ENCODE measurements around the gene ELMO3. TPM values are rescaled to one million over a fixed set of nuclear protein-coding genes. Genes with fewer than 3 reads are reported as not detected.

ELMO3 gene
- total and polyA plus RNA-seq, 2 of the 13 experiments (the other 11 are each of a cell fraction or from before 2014, with no cell fraction given): 2.6 to 4.0 TPM

DNA sequence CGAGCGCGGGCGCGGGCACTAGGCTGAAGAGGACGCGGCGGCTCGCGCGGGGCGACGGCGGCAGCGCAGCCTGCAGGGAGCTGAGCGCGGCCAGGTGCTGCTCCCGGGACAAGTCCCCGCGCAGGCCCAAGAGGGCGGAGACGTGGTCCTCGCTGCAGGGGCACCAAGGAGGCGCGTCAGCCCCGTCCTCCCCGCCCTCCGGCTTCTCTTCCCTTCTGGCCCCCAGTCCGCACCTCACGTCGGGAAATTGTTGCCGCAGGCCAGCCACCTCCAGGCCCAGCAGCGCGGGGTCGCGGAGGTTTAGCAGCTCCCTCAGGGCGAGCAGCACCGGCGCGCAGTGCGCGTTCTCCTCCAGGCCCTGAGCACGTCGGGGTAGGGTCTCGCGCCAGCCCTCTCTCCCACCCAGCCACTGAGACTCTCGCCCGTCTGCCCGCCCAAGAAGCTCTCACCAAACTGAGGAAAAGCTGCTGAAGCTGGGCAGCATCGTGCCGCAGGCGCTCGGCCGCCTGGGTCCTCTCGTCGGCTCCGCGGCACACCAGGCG is 14.4 kb upstream of the ELMO3 start (continued):
- TF ChIP-seq, protein P1, sequence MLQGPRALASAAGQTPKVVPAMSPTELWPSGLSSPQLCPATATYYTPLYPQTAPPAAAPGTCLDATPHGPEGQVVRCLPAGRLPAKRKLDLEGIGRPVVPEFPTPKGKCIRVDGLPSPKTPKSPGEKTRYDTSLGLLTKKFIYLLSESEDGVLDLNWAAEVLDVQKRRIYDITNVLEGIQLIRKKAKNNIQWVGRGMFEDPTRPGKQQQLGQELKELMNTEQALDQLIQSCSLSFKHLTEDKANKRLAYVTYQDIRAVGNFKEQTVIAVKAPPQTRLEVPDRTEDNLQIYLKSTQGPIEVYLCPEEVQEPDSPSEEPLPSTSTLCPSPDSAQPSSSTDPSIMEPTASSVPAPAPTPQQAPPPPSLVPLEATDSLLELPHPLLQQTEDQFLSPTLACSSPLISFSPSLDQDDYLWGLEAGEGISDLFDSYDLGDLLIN (CRISPR knock-in tag; IDR thresholded peaks at IDR 0.05; ENCODE audit: borderline replicate concordance): no peak
- TF ChIP-seq JUND (CRISPR knock-in tag; IDR thresholded peaks at IDR 0.05) (no peak), TOPORS (CRISPR knock-in tag; IDR thresholded peaks at IDR 0.05) (0 out of 2 replicates have a peak, but pooled peaks have one; percentile 3), ZNF772 (CRISPR knock-in tag; IDR thresholded peaks at IDR 0.05) (no peak), KDM4B (CRISPR knock-in tag; IDR thresholded peaks at IDR 0.05) (no peak), SSRP1 (CRISPR knock-in tag; IDR thresholded peaks at IDR 0.05) (no peak), REPIN1 (CRISPR knock-in tag; IDR thresholded peaks at IDR 0.05; ENCODE audit: borderline replicate concordance, low read depth) (no peak), ZNF441 (CRISPR knock-in tag; IDR thresholded peaks at IDR 0.05; ENCODE audit: borderline replicate concordance) (no peak), ZNF329 (CRISPR knock-in tag; IDR thresholded peaks at IDR 0.05; ENCODE audit: low read depth) (no peak), ARNT (IDR thresholded peaks at IDR 0.05) (no peak), HES4 (CRISPR knock-in tag; IDR thresholded peaks at IDR 0.05; ENCODE audit: borderline replicate concordance) (peak; percentile 86; the same call in 1 of the 2 replicates), ZNF383 (CRISPR knock-in tag; IDR thresholded peaks at IDR 0.05; ENCODE audit: borderline replicate concordance) (no peak), ZNF746 (CRISPR knock-in tag; IDR thresholded peaks at IDR 0.05) (0 out of 2 replicates have a peak, but pooled peaks have one; percentile 2), SIX1 (CRISPR knock-in tag; IDR thresholded peaks at IDR 0.05; ENCODE audit: borderline replicate concordance) (no peak), IRF2 (CRISPR knock-in tag; IDR thresholded peaks at IDR 0.05) (no peak), ZNF619 (CRISPR knock-in tag; IDR thresholded peaks at IDR 0.05) (no peak), SRF (IDR thresholded peaks at IDR 0.05; ENCODE audit: low read depth, low read length) (no peak), THAP11 (CRISPR knock-in tag; IDR thresholded peaks at IDR 0.05) (no peak), KLF15 (CRISPR knock-in tag; IDR thresholded peaks at IDR 0.05; ENCODE audit: borderline replicate concordance) (no peak), MEF2D (CRISPR knock-in tag; IDR thresholded peaks at IDR 0.05) (no peak)
- TF ChIP-seq, protein P2, sequence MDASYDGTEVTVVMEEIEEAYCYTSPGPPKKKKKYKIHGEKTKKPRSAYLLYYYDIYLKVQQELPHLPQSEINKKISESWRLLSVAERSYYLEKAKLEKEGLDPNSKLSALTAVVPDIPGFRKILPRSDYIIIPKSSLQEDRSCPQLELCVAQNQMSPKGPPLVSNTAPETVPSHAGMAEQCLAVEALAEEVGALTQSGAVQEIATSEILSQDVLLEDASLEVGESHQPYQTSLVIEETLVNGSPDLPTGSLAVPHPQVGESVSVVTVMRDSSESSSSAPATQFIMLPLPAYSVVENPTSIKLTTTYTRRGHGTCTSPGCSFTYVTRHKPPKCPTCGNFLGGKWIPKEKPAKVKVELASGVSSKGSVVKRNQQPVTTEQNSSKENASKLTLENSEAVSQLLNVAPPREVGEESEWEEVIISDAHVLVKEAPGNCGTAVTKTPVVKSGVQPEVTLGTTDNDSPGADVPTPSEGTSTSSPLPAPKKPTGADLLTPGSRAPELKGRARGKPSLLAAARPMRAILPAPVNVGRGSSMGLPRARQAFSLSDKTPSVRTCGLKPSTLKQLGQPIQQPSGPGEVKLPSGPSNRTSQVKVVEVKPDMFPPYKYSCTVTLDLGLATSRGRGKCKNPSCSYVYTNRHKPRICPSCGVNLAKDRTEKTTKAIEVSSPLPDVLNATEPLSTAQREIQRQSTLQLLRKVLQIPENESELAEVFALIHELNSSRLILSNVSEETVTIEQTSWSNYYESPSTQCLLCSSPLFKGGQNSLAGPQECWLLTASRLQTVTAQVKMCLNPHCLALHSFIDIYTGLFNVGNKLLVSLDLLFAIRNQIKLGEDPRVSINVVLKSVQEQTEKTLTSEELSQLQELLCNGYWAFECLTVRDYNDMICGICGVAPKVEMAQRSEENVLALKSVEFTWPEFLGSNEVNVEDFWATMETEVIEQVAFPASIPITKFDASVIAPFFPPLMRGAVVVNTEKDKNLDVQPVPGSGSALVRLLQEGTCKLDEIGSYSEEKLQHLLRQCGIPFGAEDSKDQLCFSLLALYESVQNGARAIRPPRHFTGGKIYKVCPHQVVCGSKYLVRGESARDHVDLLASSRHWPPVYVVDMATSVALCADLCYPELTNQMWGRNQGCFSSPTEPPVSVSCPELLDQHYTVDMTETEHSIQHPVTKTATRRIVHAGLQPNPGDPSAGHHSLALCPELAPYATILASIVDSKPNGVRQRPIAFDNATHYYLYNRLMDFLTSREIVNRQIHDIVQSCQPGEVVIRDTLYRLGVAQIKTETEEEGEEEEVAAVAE (CRISPR knock-in tag; IDR thresholded peaks at IDR 0.05; ENCODE audit: borderline replicate concordance): no peak
- TF ChIP-seq, protein P3, sequence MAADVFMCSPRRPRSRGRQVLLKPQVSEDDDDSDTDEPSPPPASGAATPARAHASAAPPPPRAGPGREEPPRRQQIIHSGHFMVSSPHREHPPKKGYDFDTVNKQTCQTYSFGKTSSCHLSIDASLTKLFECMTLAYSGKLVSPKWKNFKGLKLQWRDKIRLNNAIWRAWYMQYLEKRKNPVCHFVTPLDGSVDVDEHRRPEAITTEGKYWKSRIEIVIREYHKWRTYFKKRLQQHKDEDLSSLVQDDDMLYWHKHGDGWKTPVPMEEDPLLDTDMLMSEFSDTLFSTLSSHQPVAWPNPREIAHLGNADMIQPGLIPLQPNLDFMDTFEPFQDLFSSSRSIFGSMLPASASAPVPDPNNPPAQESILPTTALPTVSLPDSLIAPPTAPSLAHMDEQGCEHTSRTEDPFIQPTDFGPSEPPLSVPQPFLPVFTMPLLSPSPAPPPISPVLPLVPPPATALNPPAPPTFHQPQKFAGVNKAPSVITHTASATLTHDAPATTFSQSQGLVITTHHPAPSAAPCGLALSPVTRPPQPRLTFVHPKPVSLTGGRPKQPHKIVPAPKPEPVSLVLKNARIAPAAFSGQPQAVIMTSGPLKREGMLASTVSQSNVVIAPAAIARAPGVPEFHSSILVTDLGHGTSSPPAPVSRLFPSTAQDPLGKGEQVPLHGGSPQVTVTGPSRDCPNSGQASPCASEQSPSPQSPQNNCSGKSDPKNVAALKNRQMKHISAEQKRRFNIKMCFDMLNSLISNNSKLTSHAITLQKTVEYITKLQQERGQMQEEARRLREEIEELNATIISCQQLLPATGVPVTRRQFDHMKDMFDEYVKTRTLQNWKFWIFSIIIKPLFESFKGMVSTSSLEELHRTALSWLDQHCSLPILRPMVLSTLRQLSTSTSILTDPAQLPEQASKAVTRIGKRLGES (CRISPR knock-in tag; IDR thresholded peaks at IDR 0.05; ENCODE audit: borderline replicate concordance): no peak

Data from HepG2 (cell line).